Psoas muscle (tissue), 8 donors: ENCODE results near the gene ZNRF2. TPM values are rescaled to one million over a fixed set of nuclear protein-coding genes. Genes with fewer than 3 reads are reported as not detected.
A peak's percentile ranks its signal among the peaks of the same experiment; 100 is the strongest.

Experiments
- ATAC-seq, 4 donors: fragments of 200-7000 bp; cut with Tn5 transposase; one replicate each; pipeline ENCODE4 v1.9.1; 2020; ENCODE audit warnings: moderate library complexity in 3 of 4, mild to moderate bottlenecking in 2 of 4
- DNase-seq, 2 donors: peaks; one replicate each; pipeline ENCODE4 v3.0.0-alpha.2; 2020
- H3K27ac ChIP-seq: fragments of 200-600 bp; one replicate; pipeline ENCODE4 v1.8.0; 2022
- H3K27me3 ChIP-seq, 3 donors: fragments of 200-600 bp in 1 of 3; one replicate each; pipeline versions ENCODE4 v1.6.1 to v1.8.0; 2013 to 2022; ENCODE audit warnings: low read length in 2 of 3, mild to moderate bottlenecking in 2 of 3, moderate library complexity in 1 of 3; ENCODE audit not compliant: insufficient read depth in 3 of 3
- H3K36me3 ChIP-seq, 2 donors: fragments of 200-600 bp in 1 of 2; one replicate each; pipeline versions ENCODE4 v1.6.1 to v1.8.0; 2013 to 2022; ENCODE audit warnings: low read depth in 1 of 2, mild to moderate bottlenecking in 1 of 2, moderate library complexity in 1 of 2; ENCODE audit not compliant: insufficient read depth in 1 of 2
- H3K4me1 ChIP-seq: fragments of 200-600 bp; one replicate; pipeline ENCODE4 v1.8.0; 2022
- H3K4me3 ChIP-seq: fragments of 200-600 bp; one replicate; pipeline ENCODE4 v1.8.0; 2022; ENCODE audit warnings: mild to moderate bottlenecking
- H3K9me3 ChIP-seq: fragments of 200-600 bp; one replicate; pipeline ENCODE4 v1.8.0; 2022
- CTCF ChIP-seq: fragments of 200-600 bp; IDR thresholded peaks from one replicate; pipeline ENCODE4 v1.8.0; 2022; ENCODE audit warnings: antibody characterized with exemption
- WGBS, 3 donors: extraction: QIAGEN DNeasy Blood & Tissue Kit; methylation state at CpG; one replicate each; pipeline versions ENCODE4 v1.1.6 to v1.1.7; 2013; 5-methylcytosine and 5-hydroxymethylcytosine counted together
- intact Hi-C, 2 donors: fragments of 100-400 bp; cut with DNase I; formaldehyde crosslinking; loops; one replicate each; pipeline versions ENCODE4 v1.11.0 to v1.14.2; 2022
- polyA plus RNA-seq, 3 donors: library from polyadenylated mRNA; stranded (reverse); fragments of 200-250 nt; gene quantifications; one replicate each; pipeline ENCODE4 v1.2.3, GENCODE V29; 2013
- total RNA-seq, 4 donors: library from RNA; stranded (reverse); fragmentation: NEBNext Ultra II Directional in 2 of 4; extraction: Animal tissue kit (Norgen Biotek cat#: 25700) in 2 of 4; gene quantifications; one replicate each; pipeline versions ENCODE4 v1.2.1 to v1.2.4, GENCODE V29; 2021 to 2023
- donor health status: healthy with polysubstance abuse.
- donor health status: DM: no; HTN: no; CAD: no; lungs with moderate emphysema.
- donor health status: Bipolar disorder and iron deficiency.
- donor health status: healthy.
- donor health status: DM: yes; HTN: yes; CAD: no.
- donor health status: DM: no; HTN: no; CAD: no.
- donor health status: DM: no; HTN: no; CAD: no.
- donor health status: DM: yes; HTN: yes; CAD: no.

ZNRF2 gene
- total and polyA plus RNA-seq, 7 donors = 3.9 to 21.5 (median 10.2) TPM

GRCh38 chr7:30281791-30282190, 2.6 kb upstream of the ZNRF2 start:
- Histone ChIP-seq H3K4me3 (no peak overlapping the region), H3K4me1 (peaks cover 27% of the 10 kb centered on the region), H3K27me3 (no peaks in the 10 kb centered on the region), H3K36me3 (no peaks in the 10 kb centered on the region), H3K27ac (no peak overlapping the region), H3K9me3 (no peaks in the 10 kb centered on the region)
- ATAC-seq (no peak), DNase-seq (no peak)
- WGBS, 3 donors = 93 to 95% (median 94%) methylated on average over 2 of the region's 2 CpGs
- no peak for TF ChIP-seq CTCF
- intact Hi-C loops = no loop called here

GRCh38 chr7:30282735-30283134, 1.7 kb upstream of the ZNRF2 start:
- no peaks in the 10 kb centered on the region for H3K27me3 ChIP-seq
- no peak for TF ChIP-seq CTCF
- no peak overlapping the region for H3K4me3 ChIP-seq
- H3K36me3 ChIP-seq = no peaks in the 10 kb centered on the region
- intact Hi-C loops = no loop called here
- ATAC-seq (no peak), DNase-seq (no peak)
- no peak overlapping the region for H3K27ac ChIP-seq
- no peaks in the 10 kb centered on the region for H3K9me3 ChIP-seq
- WGBS, 3 donors = 76 to 93% (median 84%) methylated on average over 3 of the region's 3 CpGs
- H3K4me1 ChIP-seq = peaks cover 27% of the 10 kb centered on the region

GRCh38 chr7:30285067-30285535, 704 bp downstream of the ZNRF2 start:
- peak; percentile 11 to 31 (median 26) for ATAC-seq
- intact Hi-C loops = loop anchor here in 1 of 2 donors (2.0 kb wide), 1 partner anchor 112 kb away; no protein-coding TSS in a partner anchor
- Histone ChIP-seq H3K9me3 (no peaks in the 10 kb centered on the region), H3K27ac (peak overlapping the region; percentile 95), H3K4me1 (peaks cover 22% of the 10 kb centered on the region), H3K27me3 (no peaks in the 10 kb centered on the region), H3K36me3 (no peaks in the 10 kb centered on the region), H3K4me3 (peak overlapping the region; percentile 72)
- no peak for TF ChIP-seq CTCF
- WGBS, 3 donors = 0% methylated on average over 16 to 71 of the region's 72 CpGs
- DNase-seq = peak; percentile 56 to 69

- ATAC-seq (no peak), DNase-seq (peak; percentile 37 to 69)
- no peak for TF ChIP-seq CTCF
- no peaks in the 10 kb centered on the region for H3K36me3 ChIP-seq
- 0 to 1% (median 1%) methylated on average over 41 to 79 of the region's 79 CpGs for WGBS, 3 donors
- H3K9me3 ChIP-seq = no peaks in the 10 kb centered on the region
- H3K4me1 ChIP-seq = peaks cover 28% of the 10 kb centered on the region
- intact Hi-C loops = loop anchor here in 1 of 2 donors (2.0 kb wide), 1 partner anchor 113 kb away; no protein-coding TSS in a partner anchor
- H3K27me3 ChIP-seq = no peaks in the 10 kb centered on the region
- peak overlapping the region; percentile 95 for H3K27ac ChIP-seq
- peak overlapping the region; percentile 72 for H3K4me3 ChIP-seq
Observed at GRCh38 chr7:30285536-30286284, 1.3 kb downstream of the ZNRF2 start.
